PC-3 (cell line): ENCODE measurements around the gene FAM184A. TPM values are rescaled to one million over a fixed set of nuclear protein-coding genes. Genes with fewer than 3 reads are reported as not detected.

Experiments used
- ATAC-seq: fragments of 200-7000 bp; cut with Tn5 transposase; 2 replicates; pipeline ENCODE4 v1.9.1; 2020; ENCODE audit warnings: mild to moderate bottlenecking, moderate library complexity
- BruUV-seq: library from RNA; stranded (reverse); fragments of 400-500 nt; replicated peaks from 2 replicates; lab custom pipeline; 2021; lab: Mats Ljungman, UMichigan
- CTCF ChIA-PET: fragments of 300-600 bp; sonication (Branson Sonifier 250); formaldehyde crosslinking; loops from one replicate; lab custom pipeline; 2022; ENCODE audit warnings: antibody characterized with exemption; lab: Charles Lee
- POLR2A ChIA-PET: fragments of 300-600 bp; sonication (Branson Sonifier 250); formaldehyde crosslinking; loops from one replicate; lab custom pipeline; 2022; ENCODE audit warnings: antibody characterized with exemption; ENCODE audit not compliant: unreplicated experiment; lab: Charles Lee
- DNase-seq: peaks from one replicate; pipeline ENCODE4 v3.0.0-alpha.2; 2015
- H2AFZ ChIP-seq: fragments of 300-600 bp; sonication (generic); 2 replicates; pipeline ENCODE4 v1.6.0; 2016; ENCODE audit warnings: antibody characterized with exemption, low read length
- H3F3A ChIP-seq: fragments of 300-600 bp; sonication (generic); one replicate; pipeline ENCODE4 v1.6.0; 2017; ENCODE audit warnings: antibody characterized with exemption, low read length, control low read depth, mild to moderate bottlenecking; ENCODE audit not compliant: unreplicated experiment
- H3K27ac ChIP-seq: fragments of 300-600 bp; sonication (generic); 2 replicates; pipeline ENCODE4 v1.5.1; 2016; ENCODE audit warnings: mild to moderate bottlenecking, low read length
- H3K27me3 ChIP-seq: fragments of 300-600 bp; sonication (generic); 2 replicates; pipeline ENCODE4 v1.6.1; 2016; ENCODE audit warnings: low read length, mixed read lengths
- H3K36me3 ChIP-seq: fragments of 300-600 bp; sonication (generic); 2 replicates; pipeline ENCODE4 v1.6.1; 2016; ENCODE audit warnings: low read depth, mixed run types, low read length, mixed read lengths
- H3K4me1 ChIP-seq: fragments of 300-600 bp; sonication (generic); 2 replicates; pipeline ENCODE4 v1.5.1; 2016; ENCODE audit warnings: low read length; ENCODE audit not compliant: insufficient read depth
- H3K4me2 ChIP-seq: fragments of 300-600 bp; sonication (generic); 2 replicates; pipeline ENCODE4 v1.6.0; 2016; ENCODE audit warnings: low read length
- H3K4me3 ChIP-seq: fragments of 300-600 bp; sonication (generic); 2 replicates; pipeline ENCODE4 v1.5.1; 2016; ENCODE audit warnings: mild to moderate bottlenecking, low read length, mixed read lengths
- H3K79me2 ChIP-seq: fragments of 300-600 bp; sonication (generic); 2 replicates; pipeline ENCODE4 v1.6.1; 2017; ENCODE audit warnings: low read length, mixed read lengths
- H3K9ac ChIP-seq: fragments of 300-600 bp; sonication (generic); 2 replicates; pipeline ENCODE4 v1.6.0; 2016; ENCODE audit warnings: mild to moderate bottlenecking, low read length
- H3K9me2 ChIP-seq: fragments of 300-600 bp; sonication (generic); replicated peaks from 2 replicates; pipeline ENCODE4 v1.6.1; 2016; ENCODE audit warnings: mixed run types, low read length, mixed read lengths
- H3K9me3 ChIP-seq: fragments of 300-600 bp; sonication (generic); 2 replicates; pipeline ENCODE4 v1.6.1; 2016; ENCODE audit warnings: low read length, mixed read lengths
- H4K20me1 ChIP-seq: fragments of 300-600 bp; sonication (generic); 2 replicates; pipeline ENCODE4 v1.6.1; 2016; ENCODE audit warnings: low read length, mixed read lengths
- CTCF ChIP-seq: fragments of 300-600 bp; sonication (generic); conservative IDR thresholded peaks from 2 replicates; pipeline ENCODE4 v1.5.1; 2017; ENCODE audit warnings: antibody characterized with exemption, low read depth, mild to moderate bottlenecking, low read length
- EZH2 ChIP-seq: fragments of 300-600 bp; sonication (generic); IDR thresholded peaks from one replicate; pipeline ENCODE4 v1.6.1; 2017; ENCODE audit warnings: antibody characterized with exemption, mild to moderate bottlenecking, low read length; ENCODE audit not compliant: unreplicated experiment
- EZH2phosphoT487 ChIP-seq: fragments of 300-600 bp; sonication (generic); IDR thresholded peaks from 2 replicates; pipeline ENCODE4 v1.6.1; 2018; ENCODE audit warnings: mild to moderate bottlenecking, antibody characterized with exemption, low read length, borderline replicate concordance
- intact Hi-C: fragments of 100-400 bp; cut with micrococcal nuclease; formaldehyde crosslinking; loops from 2 replicates; pipeline ENCODE4 v1.9.0; 2023
- total RNA-seq: library from RNA; depleted of rRNA; stranded (reverse); fragments of >200 nt; gene quantifications from 2 replicates; pipeline ENCODE4 v1.2.3, GENCODE V29; 2014

Gene FAM184A
- total RNA-seq, 1 experiment from 2014 or later, result 4.4 TPM

DNA sequence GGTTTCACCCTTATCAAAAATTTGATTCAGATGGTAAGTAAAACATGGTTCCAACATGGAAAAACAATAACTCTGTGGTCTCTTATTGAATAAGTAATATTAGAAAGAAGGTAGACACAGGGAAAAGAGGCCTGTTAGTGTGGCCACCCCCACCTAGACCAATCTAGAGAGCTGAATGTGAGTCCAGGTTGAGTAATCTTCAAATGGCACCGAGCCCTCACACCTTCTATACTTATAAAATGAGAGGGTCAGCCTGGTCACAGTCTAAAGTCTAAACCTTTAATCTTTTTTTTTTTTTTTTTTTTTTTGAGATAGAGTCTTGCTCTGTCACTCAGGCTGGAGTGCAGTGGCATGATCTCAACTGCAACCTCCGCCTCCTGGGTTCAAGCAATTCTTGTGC lies 6.9 kb downstream of the FAM184A start:
- Histone ChIP-seq H2AFZ (no peak overlapping the region), H3K9me2 (no peaks in the 10 kb centered on the region), H3F3A (no peaks in the 10 kb centered on the region), H3K4me3 (no peak overlapping the region), H3K9me3 (no peaks in the 10 kb centered on the region), H3K4me2 (no peak overlapping the region), H3K9ac (no peak overlapping the region), H3K36me3 (no peaks in the 10 kb centered on the region), H3K27me3 (no peaks in the 10 kb centered on the region), H3K4me1 (no peaks in the 10 kb centered on the region), H4K20me1 (no peaks in the 10 kb centered on the region), H3K27ac (no peak overlapping the region), H3K79me2 (no peaks in the 10 kb centered on the region)
- ChIA-PET POLR2A (no interaction called here), CTCF (no interaction called here)
- no TSS peak for BruUV-seq
- ATAC-seq (no peak), DNase-seq (no peak)
- intact Hi-C loops, result no loop called here
- TF ChIP-seq EZH2 (no peak), CTCF (no peak), EZH2phosphoT487 (no peak)

DNA sequence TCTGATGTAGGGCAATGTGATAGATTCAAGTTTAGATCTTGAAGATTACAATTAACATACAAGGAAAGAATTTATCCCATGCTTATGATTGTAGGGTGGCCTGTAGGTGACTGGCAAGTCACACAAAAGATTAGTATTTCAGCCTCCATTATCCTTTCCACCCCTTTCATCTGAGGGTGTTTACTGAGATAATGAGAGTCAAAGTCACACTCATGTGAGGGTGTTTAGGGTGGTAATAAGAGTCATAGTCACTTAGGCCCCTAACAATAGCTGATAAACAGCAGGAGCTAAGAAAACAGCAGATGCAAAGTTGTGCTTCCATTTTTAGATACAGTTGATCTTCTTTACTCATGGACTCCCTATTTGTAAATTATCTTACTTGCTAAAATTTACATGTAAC lies 11.4 kb downstream of the FAM184A start:
- Histone ChIP-seq H3K4me3 (no peak overlapping the region), H2AFZ (no peak overlapping the region), H3K9ac (no peak overlapping the region), H3F3A (no peaks in the 10 kb centered on the region), H3K9me3 (no peaks in the 10 kb centered on the region), H3K27me3 (no peaks in the 10 kb centered on the region), H3K9me2 (no peaks in the 10 kb centered on the region), H3K4me1 (no peaks in the 10 kb centered on the region), H3K79me2 (no peaks in the 10 kb centered on the region), H3K4me2 (no peak overlapping the region), H3K27ac (no peak overlapping the region), H4K20me1 (no peaks in the 10 kb centered on the region), H3K36me3 (no peaks in the 10 kb centered on the region)
- TF ChIP-seq EZH2 (no peak), EZH2phosphoT487 (no peak), CTCF (no peak)
- ChIA-PET CTCF (no interaction called here), POLR2A (no interaction called here)
- ATAC-seq, result no peak
- intact Hi-C loops, result no loop called here
- no TSS peak for BruUV-seq
- no peak for DNase-seq

DNA sequence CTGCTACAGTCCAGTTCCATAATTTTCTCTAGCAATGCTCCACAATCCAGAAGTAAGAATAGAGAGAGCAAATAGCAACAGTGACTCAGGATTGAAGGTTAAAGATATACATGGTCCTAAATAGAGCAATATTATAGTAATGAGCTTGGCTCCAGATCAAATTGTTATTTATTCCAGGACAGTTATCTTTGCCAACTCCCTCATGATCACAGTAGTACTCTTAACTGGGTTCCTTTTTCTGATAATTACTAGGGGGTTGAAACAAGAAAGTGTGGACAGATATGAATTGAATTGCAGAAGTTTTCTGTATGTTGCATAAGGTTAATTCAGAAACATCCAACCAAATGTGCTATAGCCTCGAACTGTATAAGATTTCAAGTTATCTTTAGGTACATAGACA lies 11.9 kb downstream of the FAM184A start:
- ChIA-PET POLR2A (no interaction called here), CTCF (no interaction called here)
- H3K27me3 ChIP-seq, result no peaks in the 10 kb centered on the region
- H3F3A ChIP-seq, result no peaks in the 10 kb centered on the region
- H3K4me1 ChIP-seq, result no peaks in the 10 kb centered on the region
- H3K79me2 ChIP-seq, result no peaks in the 10 kb centered on the region
- DNase-seq (no peak), ATAC-seq (no peak)
- no peaks in the 10 kb centered on the region for H3K9me2 ChIP-seq
- no peaks in the 10 kb centered on the region for H3K9me3 ChIP-seq
- H3K9ac ChIP-seq, result no peak overlapping the region
- intact Hi-C loops, result no loop called here
- no peak for TF ChIP-seq CTCF
- no peak overlapping the region for H3K27ac ChIP-seq
- H3K36me3 ChIP-seq, result no peaks in the 10 kb centered on the region
- no peak overlapping the region for H3K4me3 ChIP-seq
- no peak overlapping the region for H2AFZ ChIP-seq
- H4K20me1 ChIP-seq, result no peaks in the 10 kb centered on the region
- no peak overlapping the region for H3K4me2 ChIP-seq
- BruUV-seq, result no TSS peak
